NCI-H2227 treated with DMSO at 0.1 percent for 48 hours (cell line): ENCODE data around the gene KLHL25.

Source experiments
- DNase-seq: peaks from one replicate; lab custom pipeline; 2025; lab: John Stamatoyannopoulos, UW

KLHL25 gene

DNA sequence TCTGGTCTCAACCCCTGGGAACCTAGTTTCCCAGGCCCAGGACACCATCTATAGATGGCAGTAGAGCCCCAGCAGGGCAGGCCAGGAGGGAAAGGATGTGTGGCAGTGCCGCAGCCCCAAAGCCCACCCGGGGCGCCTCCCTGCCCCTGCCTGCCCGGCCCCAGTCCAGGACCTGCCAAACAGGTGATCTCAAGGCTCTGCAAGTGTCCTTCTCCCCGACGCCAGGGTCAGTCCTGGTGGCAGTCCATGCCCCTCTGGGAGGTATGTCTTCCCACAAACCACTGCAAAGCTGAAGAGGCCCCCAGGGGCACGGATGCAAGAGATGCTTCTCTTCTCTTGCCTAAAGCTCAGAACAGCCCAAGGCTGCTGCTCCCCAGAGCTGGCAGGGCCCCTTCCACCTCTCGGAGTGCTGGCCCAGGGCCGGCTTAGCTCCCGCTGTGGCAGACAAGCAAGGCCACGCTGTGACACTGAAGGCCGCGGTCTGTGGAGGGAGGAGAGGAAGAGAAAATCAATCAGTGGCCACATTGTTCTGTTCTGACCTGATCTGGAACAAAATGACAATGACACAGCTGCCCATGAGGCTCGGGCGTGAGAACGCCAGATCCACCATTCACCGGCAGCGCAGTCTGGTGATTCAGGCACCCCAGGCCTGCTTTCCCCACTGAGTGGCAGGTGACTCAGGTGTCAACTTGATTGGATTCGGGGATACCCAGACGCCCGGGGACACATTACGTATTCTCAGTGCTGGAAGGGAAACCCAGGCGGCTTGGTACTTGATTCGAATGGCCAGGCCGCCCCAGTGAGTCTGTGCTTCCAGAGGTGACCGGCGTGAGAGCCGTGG, 34.0 kb downstream of the KLHL25 start:
- no peak for DNase-seq

GRCh38 chr15:85760049-85760448, 34.7 kb downstream of the KLHL25 start:
- DNase-seq, result no peak

DNA sequence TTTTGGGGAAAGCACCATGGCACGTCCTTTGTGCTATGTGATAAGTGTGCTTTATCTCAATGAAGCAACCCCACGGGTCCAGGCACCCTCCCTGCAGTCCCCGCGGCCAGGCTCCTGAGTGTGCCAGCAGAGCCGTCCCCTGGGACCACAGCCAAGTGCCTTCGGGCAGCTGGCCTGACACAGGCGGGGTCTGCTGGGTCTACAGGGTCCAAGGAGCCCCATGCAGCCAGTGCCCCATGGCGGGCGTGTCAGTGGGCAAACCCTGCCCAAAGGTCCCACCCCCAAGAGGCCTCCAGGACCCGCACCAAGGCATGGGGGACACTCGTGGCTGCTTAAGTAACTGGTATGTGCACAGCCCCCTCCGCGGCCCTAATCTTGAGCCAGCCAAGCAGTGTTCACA, 35.3 kb downstream of the KLHL25 start:
- DNase-seq, result no peak

DNA sequence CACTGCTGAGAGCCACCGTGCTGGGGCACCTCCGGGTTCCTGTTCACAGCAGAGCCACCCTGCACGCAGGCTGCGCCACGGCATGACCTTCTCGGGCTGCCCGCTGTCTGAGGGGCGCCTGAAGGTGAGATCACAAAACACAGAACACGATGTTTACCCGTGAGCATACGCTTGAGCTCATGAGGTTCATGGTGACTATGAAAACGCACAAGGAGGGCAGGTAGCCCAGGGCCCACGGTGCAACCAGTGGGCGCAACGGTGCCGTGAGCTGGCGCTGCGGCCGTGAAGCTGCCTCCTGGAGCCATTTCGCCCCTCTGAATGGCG, 36.1 kb downstream of the KLHL25 start:
- DNase-seq, result no peak

DNA sequence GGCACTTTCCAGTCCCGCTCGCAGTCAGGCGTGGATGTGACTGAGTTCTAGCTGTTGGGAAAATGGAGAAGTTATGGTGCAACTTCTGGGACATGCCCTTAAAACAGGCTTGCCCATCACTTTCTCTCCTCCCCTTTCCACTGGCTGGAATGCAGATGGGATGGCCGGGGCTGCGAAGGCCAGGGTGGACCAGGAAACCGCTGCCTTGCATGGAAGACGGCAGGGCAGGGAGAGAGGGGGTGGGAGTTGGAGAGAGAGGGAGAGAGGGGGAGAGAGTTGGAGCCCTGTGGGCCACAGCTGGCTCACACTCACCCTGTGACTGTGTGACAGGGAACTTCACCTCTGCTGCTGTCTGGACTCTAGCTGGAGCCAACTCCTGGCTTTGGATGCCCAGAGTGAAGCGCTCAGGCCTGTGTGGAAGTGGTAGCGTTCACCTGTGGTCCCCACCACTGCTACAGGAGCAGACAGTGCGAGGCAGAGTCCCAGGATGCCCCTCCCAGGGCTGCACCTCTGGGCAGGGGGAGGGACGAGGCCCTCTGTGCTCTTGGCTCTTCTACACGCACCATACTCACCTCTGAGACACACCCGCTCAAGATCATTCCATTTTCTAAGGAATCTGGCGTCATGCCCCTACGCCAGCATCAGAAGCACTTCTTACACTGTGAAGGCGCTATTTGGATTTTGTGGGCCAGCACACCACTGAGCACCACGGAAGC, 36.6 kb downstream of the KLHL25 start:
- no peak for DNase-seq

DNA sequence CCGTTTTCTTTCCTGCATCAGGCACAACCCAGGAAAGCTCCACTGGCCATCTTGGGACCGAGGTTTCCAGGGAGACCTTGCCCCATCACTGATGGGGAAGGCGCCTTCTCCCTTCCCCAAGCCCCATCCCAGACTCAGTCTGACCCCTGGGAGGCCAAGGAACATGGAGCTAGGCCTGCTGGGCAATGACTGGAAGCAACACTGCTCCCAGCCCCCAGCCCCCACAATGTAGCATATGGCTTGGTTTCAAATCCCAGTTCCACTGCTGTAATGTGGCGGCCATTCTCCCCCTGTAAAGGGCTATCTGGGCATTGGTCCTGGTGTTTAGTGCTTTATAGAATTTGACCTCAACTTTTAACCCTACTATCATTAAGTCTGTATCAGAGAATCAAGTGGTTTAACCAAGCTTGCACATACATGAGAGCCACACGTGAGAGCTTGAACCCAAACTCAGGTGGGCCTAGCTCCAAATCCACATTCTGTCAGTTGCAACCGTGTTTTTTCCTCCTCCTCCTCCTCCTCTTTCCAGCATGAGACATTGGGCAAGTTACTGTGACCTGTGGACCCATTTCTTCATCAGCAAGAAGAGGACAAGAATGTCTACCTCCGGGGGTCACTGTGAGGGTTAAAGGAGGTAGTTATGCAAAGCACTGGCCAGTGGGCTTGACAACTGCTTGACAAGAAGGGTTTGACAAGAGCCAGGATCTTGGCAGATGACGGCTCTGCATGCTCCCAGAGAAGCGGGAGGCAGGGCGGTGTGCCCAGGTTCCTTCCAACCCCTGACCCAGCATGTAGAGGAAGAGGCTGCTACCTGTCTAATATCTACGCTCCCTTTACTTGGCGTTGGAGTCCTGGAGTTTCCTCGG, 37.4 kb downstream of the KLHL25 start:
- DNase-seq, result no peak

DNA sequence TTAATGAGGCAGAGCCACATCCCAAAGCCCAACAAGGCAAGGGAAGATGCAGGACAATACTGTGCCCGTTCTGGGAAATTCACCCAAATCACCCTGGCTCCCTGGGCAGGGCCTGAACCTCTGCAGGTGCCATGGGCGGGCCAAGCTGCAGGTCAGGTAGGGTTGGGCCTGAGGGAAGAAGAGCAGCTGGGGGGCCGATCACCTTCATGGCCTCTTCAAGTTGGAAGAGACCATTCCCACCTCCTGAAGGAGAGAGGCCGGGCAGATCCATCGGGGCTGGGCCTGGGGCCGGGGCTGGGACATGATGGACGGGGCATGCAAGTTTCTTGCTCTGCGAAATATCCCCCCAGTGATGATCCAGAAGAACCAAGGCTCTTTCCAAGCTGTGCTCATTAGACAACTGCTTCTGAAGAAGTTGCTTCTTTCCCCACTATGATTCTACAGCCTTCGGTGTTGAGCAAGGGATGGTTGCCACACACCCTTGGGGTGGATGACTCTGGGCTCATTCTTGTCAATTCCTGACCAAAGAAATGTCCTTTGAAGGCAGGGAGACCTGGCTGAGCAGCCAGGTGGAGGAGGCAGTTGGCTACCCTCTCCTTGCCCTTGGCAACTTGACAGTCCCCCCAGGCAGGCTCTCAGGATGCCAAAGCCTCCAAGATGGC, 38.2 kb downstream of the KLHL25 start:
- no peak for DNase-seq

DNA sequence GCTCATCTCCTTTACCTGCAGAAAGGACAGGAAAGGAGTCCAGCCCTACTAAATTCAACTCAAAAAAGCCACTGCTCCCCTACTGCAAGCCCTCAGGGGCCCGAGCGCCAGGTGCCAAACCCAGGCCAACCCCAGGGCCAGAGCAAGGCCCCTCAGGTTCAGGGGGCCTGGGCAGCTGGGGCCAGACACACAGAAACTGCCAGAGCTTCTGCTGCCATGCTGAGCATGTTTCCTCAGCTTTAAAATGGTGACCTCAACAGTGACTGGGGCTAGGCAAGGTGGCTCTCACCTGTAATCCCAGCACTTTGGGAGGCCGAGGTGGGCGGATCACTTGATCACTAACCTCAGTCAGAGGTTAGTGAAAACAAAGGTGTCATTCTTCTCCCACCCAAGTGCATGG, 38.8 kb downstream of the KLHL25 start:
- no peak for DNase-seq

DNA sequence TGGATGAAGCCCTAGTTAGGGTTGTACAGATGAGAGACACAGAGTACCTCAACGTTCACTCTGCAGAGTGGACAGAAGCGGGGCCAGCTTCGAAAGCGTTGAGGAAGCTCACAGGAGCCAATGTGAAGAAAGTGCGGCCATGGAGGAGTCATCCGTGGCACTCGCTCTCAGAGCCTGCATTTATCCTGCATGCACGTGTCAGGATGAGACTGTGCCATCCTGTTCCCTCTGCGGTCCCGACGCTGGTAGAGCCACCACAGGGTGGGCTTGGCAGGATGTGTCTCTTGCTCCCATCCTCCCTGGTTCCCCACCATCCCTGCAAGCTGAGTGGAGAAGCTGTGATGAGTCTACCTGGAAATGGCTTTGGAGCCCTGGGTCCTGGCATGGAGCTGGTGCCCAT, 39.3 kb downstream of the KLHL25 start:
- DNase-seq, result no peak

- DNase-seq, result no peak
Measured at GRCh38 chr15:85754989-85755388, 39.7 kb downstream of the KLHL25 start.

DNA sequence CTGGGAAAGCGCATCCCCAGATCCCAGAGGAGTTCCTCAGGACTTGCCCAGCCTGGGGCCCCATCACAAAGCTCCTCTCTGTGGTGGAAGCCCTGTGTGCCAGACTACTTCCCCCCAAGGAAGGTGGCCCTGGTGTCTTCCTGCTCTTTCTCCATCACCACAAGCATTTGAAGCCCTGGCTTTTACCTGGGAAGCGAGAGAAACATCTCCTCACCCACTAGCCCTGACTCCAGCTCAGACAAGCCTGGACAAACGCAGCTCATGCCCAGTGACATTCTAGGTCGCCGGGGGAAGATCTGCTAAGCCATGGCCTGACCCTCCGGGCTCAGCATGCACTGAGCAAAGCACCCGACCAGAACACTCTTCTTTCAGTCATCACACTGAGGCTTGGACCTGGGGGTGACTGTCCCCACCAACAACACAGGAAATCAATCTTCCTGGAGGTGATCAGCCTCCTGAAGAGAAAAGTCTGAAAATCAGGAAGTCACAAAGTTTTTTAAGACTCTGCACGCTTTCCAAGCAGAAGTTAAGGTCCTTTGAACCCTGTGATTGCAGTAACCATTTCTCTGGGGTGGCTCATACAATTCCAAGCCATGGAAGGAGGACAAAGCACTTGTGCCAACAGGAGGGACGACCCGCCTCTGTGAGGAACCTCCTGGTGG, 40.8 kb downstream of the KLHL25 start:
- no peak for DNase-seq

- no peak for DNase-seq
Measured at GRCh38 chr15:85753261-85753660, 41.5 kb downstream of the KLHL25 start.

DNA sequence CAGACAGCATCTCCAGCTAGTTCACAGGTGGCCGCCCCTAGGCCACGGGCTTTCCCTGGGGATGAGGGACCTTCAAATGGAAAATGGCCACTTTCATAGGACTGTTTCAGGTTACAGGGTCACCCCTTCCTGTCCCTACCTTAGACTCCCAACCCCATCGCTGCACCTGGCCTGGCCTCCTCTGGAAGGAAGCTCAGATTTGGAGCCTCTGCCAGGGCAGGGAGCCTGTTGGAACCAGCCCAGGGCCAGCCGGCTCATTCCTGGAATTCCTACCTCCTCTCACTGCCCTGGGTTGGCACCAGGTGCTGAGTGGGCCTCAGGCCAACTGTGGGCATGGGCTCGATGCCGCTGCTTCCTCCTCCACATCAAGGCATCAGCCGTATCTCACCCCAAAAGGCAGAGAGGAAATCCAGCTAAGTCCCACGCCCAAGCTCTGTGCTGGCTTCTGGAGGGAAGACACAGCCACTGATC, 42.2 kb downstream of the KLHL25 start:
- no peak for DNase-seq

DNA sequence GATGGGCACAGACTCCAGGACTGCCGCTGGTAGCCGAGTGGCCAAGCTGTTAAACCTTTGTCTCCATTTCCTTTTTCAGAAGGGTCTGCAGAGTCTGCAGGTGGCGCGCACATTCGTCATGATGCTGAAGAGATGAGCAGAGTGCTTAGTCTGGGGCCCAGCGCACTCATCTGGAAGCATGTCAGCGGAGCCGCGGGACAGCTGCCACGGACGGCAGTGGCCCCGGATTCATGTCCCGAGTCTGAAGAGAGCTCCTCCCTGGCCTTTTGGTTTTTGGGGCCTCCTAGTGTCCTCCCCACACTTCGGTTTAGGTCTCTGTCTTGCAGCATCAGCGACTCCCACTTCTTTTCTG, 42.6 kb downstream of the KLHL25 start:
- no peak for DNase-seq

GRCh38 chr15:85751291-85752123, 43.2 kb downstream of the KLHL25 start:
- DNase-seq, result no peak

- DNase-seq, result no peak
Measured at GRCh38 chr15:85750319-85751290, 44.1 kb downstream of the KLHL25 start.

- no peak for DNase-seq
Measured at GRCh38 chr15:85749261-85750151, 45.2 kb downstream of the KLHL25 start.

DNA sequence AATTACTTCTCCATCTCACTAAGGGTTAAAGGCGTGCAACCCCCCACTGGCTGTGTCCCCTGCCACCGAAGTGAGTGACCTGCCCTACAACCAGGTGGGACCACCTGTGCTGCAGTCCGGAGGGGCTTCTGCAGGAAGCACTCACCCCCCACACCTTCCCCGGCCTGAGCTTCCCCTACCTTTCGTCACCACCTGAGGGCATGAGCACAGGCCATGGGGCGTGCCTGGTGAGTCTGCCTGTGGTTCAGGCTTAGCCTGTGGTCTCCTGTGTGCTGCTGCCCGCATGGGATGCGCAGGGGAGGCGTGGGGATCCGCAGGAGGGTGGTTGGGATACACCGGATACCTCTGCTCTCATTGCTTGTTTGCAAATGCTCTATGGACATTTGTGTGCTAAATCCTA, 46.0 kb downstream of the KLHL25 start:
- no peak for DNase-seq
